LNCaP clone FGC (cell line): ENCODE measurements around the gene CAV1.
A peak's percentile ranks its signal among the peaks of the same experiment; 100 is the strongest.

Experiments used
- DNase-seq: peaks from one replicate; pipeline ENCODE4 v3.0.0-alpha.2; 2011; ENCODE audit warnings: low read depth
- H3K4me3 ChIP-seq: 2 replicates; pipeline ENCODE4 v1.5.1; 2011; ENCODE audit warnings: mild to moderate bottlenecking, low read depth, low read length, control low read depth
- CTCF ChIP-seq: IDR thresholded peaks from 2 replicates; pipeline ENCODE4 v1.5.1; 2012; ENCODE audit warnings: mild to moderate bottlenecking; ENCODE audit not compliant: control insufficient read depth, insufficient read depth; ENCODE audit errors: extremely low read depth

The CAV1 gene

GRCh38 chr7:116595063-116595462 lies 70.2 kb downstream of the CAV1 start:
- no peak for DNase-seq
- no peak for TF ChIP-seq CTCF
- no peak overlapping the region for H3K4me3 ChIP-seq

- TF ChIP-seq CTCF: no peak
- H3K4me3 ChIP-seq: no peak overlapping the region
- no peak for DNase-seq
Observed at GRCh38 chr7:116597384-116597783, 72.5 kb downstream of the CAV1 start.

- H3K4me3 ChIP-seq: no peak overlapping the region
- DNase-seq: no peak
- TF ChIP-seq CTCF: peak; percentile 79
Observed at GRCh38 chr7:116598278-116598677, 73.4 kb downstream of the CAV1 start.

GRCh38 chr7:116598861-116599260 lies 74.0 kb downstream of the CAV1 start:
- no peak overlapping the region for H3K4me3 ChIP-seq
- TF ChIP-seq CTCF: no peak
- no peak for DNase-seq

- DNase-seq: no peak
- TF ChIP-seq CTCF: no peak
- no peak overlapping the region for H3K4me3 ChIP-seq
Observed at GRCh38 chr7:116601426-116601825, 76.6 kb downstream of the CAV1 start.

GRCh38 chr7:116607299-116607698 lies 82.5 kb downstream of the CAV1 start:
- no peak for DNase-seq
- no peak overlapping the region for H3K4me3 ChIP-seq
- TF ChIP-seq CTCF: no peak

- no peak for DNase-seq
- H3K4me3 ChIP-seq: no peak overlapping the region
- no peak for TF ChIP-seq CTCF
Observed at GRCh38 chr7:116610210-116610609, 85.4 kb downstream of the CAV1 start.
